GM12872 (cell line): ENCODE measurements around the gene MBNL1.

ENCODE experiments used
- CTCF ChIP-seq: IDR thresholded peaks from 3 replicates; pipeline ENCODE4 v1.5.1; 2011; ENCODE audit warnings: low read depth, mild to moderate bottlenecking, low read length, moderate library complexity; ENCODE audit not compliant: insufficient read depth

The MBNL1 gene

GRCh38 chr3:152230370-152230769, 38.4 kb upstream of the MBNL1 start:
- no peak for TF ChIP-seq CTCF

- no peak for TF ChIP-seq CTCF
Observed at GRCh38 chr3:152232001-152232400, 36.7 kb upstream of the MBNL1 start.

- TF ChIP-seq CTCF: no peak
Observed at GRCh38 chr3:152232679-152233078, 36.0 kb upstream of the MBNL1 start.

GRCh38 chr3:152234657-152235375, 33.9 kb upstream of the MBNL1 start:
- no peak for TF ChIP-seq CTCF

GRCh38 chr3:152235709-152236298, 32.9 kb upstream of the MBNL1 start:
- no peak for TF ChIP-seq CTCF

- TF ChIP-seq CTCF: no peak
Observed at GRCh38 chr3:152236716-152237115, 32.0 kb upstream of the MBNL1 start.

- no peak for TF ChIP-seq CTCF
Observed at GRCh38 chr3:152241142-152242017, 27.3 kb upstream of the MBNL1 start.
